GM20000 (cell line): ENCODE measurements around the gene HOMER2.

Experiments
- DNase-seq: peaks from one replicate; pipeline ENCODE4 v3.0.0; 2012; ENCODE audit warnings: low spot score
- TF ChIP-seq, protein P1 (sequence below): IDR thresholded peaks from 2 replicates; pipeline ENCODE4 v1.5.1; 2012; ENCODE audit warnings: mild to moderate bottlenecking, control low read depth; ENCODE audit errors: extremely low read depth, missing control alignments

The HOMER2 gene

DNA sequence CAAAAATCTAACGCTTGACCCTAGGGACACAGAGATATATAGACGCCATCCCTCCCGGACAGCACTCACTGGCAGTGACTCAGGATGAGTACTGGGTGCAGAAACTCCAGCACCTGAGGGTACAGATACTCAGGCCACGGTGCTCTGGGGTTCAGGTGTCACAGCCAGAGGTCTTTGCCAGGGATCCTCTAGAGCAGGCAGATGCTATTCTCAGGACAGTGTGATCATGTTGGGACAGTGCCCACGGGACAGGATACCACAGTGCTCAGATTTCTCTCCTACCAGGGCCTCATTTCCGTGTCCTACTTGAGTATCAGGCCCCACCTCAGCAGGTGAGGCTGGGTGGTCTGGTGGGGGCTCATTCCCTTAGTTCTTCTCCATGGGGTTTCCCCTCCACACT is 34.4 kb downstream of the HOMER2 start:
- DNase-seq, result no peak
- TF ChIP-seq, protein P1, sequence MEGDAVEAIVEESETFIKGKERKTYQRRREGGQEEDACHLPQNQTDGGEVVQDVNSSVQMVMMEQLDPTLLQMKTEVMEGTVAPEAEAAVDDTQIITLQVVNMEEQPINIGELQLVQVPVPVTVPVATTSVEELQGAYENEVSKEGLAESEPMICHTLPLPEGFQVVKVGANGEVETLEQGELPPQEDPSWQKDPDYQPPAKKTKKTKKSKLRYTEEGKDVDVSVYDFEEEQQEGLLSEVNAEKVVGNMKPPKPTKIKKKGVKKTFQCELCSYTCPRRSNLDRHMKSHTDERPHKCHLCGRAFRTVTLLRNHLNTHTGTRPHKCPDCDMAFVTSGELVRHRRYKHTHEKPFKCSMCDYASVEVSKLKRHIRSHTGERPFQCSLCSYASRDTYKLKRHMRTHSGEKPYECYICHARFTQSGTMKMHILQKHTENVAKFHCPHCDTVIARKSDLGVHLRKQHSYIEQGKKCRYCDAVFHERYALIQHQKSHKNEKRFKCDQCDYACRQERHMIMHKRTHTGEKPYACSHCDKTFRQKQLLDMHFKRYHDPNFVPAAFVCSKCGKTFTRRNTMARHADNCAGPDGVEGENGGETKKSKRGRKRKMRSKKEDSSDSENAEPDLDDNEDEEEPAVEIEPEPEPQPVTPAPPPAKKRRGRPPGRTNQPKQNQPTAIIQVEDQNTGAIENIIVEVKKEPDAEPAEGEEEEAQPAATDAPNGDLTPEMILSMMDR, result no peak

DNA sequence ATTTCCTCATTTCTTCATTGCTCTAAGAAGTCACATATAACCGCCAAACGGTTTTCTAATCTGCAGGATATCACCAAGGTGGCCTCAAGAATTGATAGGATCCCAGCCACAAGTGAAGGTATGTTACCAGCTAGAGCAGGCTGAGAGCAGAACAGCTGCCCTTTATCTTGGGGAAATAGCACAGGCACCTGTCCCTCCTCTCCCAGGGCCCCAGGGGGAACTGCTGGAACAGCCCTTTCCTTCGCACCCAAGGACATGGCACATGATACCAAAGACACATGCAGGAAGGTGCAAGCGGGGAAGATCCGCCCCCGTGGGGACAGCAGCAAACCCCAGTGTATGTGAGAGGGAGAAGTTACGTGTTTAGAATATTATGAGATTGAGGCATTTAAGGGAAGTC is 35.3 kb downstream of the HOMER2 start:
- TF ChIP-seq, protein P1, result no peak
- no peak for DNase-seq

DNA sequence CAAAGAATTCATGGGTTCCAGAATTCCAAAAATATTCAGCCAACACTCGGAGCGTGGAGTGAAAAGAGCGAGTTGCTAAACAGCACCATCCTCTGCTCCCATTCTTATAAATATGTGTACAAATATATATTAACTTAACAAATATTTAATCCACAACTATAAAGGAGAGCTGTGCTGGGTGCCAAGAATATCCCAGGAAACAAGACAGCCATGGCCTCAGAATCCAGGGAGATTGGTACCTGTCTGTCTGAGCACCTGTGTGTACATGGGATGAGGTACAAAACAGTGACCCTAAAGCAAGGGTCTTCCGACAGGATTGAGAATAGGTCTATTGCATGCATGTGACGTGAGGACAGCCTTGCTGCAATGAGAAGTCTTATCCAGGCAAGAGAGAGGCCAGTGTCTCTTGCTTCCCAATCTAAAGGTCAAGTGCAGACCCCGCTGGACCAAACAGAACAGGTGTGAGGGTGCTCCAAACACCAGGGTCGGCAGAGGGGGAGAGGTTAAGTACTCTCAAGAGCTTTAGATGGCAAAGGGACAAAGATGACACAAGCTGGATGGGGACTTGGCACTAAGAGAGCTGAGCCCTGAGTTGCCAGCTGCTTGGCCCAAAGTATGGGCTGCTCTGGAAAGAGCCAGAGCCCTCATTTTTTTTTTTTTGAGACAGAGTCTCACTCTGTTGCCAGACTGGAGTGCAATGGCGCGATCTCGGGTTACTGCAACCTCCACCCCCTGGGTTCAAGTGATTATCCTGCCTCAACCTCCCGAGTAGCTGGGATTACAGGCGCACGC is 36.2 kb downstream of the HOMER2 start:
- TF ChIP-seq, protein P1, result no peak
- DNase-seq, result no peak

DNA sequence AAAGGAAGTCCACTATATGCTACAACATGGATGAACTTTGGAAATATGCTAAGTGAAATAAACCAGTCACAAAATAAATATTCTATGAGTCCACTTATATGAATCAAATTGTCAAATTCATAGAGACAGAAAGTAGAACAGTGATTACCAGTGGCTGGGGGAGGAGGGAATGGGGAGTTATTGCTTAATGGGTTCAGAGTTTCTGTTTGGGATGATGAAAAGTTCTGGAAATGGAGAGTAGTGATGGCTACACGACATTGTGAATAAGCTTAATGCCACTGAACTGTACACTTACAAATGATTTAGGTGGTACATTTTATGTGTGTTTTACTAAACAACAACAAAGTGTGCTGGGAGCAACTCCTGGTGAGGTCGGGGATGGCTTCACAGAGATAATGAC is 38.1 kb downstream of the HOMER2 start:
- TF ChIP-seq, protein P1, result no peak
- DNase-seq, result no peak

DNA sequence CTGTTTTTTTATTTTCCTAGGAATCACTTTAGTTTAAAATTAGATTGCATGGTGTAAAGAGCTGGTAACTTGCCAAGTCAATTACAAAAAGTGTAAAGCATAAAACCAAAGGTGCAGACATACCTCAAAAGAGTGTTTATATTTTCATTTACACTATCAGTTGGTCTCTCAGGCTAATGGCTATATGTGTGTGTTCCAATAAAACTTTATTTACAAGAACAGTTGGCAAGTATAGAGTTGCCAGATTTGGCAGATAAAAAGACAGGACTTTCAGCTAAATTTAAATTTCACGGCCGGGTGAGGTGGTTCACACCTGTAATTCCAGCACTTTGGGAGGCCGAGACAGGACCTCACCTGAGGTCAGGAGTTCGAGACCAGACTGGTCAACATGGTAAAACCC is 41.1 kb downstream of the HOMER2 start:
- TF ChIP-seq, protein P1, result no peak
- DNase-seq, result no peak

DNA sequence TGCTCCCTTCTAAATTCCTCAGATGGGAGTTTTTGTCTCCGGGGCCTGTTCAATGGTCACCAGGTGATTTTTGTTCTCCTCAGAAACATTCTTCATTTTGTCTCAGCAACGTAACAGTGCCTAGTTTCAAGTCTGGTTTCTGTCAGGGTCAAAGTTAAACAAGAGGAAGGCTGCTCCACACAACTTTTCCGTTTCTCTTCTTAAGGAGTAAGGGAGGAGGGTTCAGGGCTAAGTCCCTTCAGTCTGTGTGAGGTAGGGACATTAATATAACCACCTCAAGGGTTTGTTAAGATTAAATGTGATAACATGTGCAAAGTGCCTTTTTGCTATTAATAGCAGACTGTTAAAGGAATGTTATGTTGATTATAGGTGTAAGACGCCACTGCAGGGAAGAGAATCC is 41.8 kb downstream of the HOMER2 start:
- TF ChIP-seq, protein P1, result no peak
- no peak for DNase-seq

DNA sequence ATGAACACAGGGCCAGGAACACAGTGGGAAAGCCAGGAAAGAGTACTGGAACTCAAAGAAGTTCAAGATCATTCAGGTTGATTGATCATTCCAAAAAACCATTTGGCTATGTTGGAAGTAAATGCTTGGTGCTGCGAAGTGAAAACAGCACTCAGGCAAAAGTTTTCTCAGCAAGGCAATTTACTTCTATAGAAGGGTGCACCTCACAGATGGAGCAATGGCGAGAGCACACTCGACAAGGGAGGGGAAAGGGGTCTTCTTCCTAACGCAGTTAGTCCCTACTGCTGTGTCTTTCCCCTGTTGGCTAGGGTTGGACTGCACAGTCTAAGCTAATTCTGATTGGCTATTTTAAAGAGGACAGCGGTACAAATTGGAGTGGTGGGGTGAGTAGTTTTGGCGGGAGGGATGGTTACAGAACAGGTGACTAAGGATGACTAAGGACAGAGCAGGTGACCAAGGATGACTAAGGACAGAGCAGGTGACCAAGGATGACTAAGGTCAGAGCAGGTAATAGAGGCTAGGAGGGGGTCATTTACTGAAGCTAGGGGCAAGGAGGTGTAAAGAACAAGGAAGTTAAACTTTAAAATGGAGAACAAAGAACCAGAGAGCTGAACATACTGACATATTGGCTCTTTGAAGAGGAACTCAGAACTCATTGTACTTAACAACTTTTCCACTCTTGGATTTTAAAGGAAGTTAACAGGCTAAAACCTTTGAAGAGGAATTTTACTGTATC is 43.3 kb downstream of the HOMER2 start:
- TF ChIP-seq, protein P1, result no peak
- DNase-seq, result no peak
